HEK293 (cell line): Measurements from ENCODE around the gene CNGA4.

Experiments
- CTCF ChIA-PET: fragments of 350-600 bp; formaldehyde crosslinking; extraction: SDS; loops from one replicate; lab custom pipeline; 2021; ENCODE audit warnings: antibody characterized with exemption; lab: Yijun Ruan, JAX
- POLR2A ChIA-PET: fragments of 300-600 bp; formaldehyde crosslinking; extraction: SDS; loops from one replicate; lab custom pipeline; 2020; ENCODE audit warnings: antibody characterized with exemption, inconsistent platforms; lab: Yijun Ruan, JAX
- H3K27ac ChIP-seq: fragments of 200-500 bp; sonication (Bioruptor generic); 2 replicates; pipeline ENCODE4 v1.5.1; 2014; ENCODE audit warnings: low read depth, low read length, control low read depth, inconsistent platforms; ENCODE audit errors: extremely low read depth
- H3K36me3 ChIP-seq, 2 experiments: fragments of 200-500 bp in 1 of 2; sonication (Bioruptor generic) in 1 of 2; 1 replicate in 1 of 2; 2 replicates in 1 of 2; pipeline ENCODE4 v1.5.1; 2014 to 2017; ENCODE audit warnings: inconsistent platforms in 2 of 2, low read length in 2 of 2; ENCODE audit not compliant: control insufficient read depth in 2 of 2, insufficient read depth in 1 of 2
- H3K4me1 ChIP-seq: fragments of 200-500 bp; sonication (Bioruptor generic); 2 replicates; pipeline ENCODE4 v1.5.1; 2014; ENCODE audit warnings: mild to moderate bottlenecking, low read length, inconsistent platforms; ENCODE audit not compliant: control insufficient read depth, insufficient read depth
- H3K4me3 ChIP-seq: 2 replicates; pipeline ENCODE4 v1.5.1; 2011; ENCODE audit warnings: low read depth, mild to moderate bottlenecking, control low read depth, low read length, moderate library complexity
- H3K9me3 ChIP-seq: fragments of 200-500 bp; sonication (Bioruptor generic); 2 replicates; pipeline ENCODE4 v1.5.1; 2014; ENCODE audit warnings: low read depth, low read length, inconsistent platforms; ENCODE audit not compliant: control insufficient read depth, insufficient read depth
- BCL11A ChIP-seq: fragments of 450-650 bp; formaldehyde crosslinking; IDR thresholded peaks from 2 replicates; pipeline ENCODE4 v1.5.1; 2016; ENCODE audit warnings: low read depth, missing biosample characterization, missing genetic modification characterization
- GLIS1 ChIP-seq: fragments of 450-650 bp; formaldehyde crosslinking; IDR thresholded peaks from 2 replicates; pipeline ENCODE4 v1.5.1; 2016; ENCODE audit warnings: missing biosample characterization, missing genetic modification characterization
- HOXA7 ChIP-seq: sonication (generic); formaldehyde crosslinking; IDR thresholded peaks from 2 replicates; pipeline ENCODE4 v1.8.1; 2022; ENCODE audit warnings: missing genetic modification reagents, borderline replicate concordance
- IKZF3 ChIP-seq: fragments of 450-650 bp; IDR thresholded peaks from 2 replicates; pipeline ENCODE4 v1.5.0; 2018; ENCODE audit warnings: missing biosample characterization, mild to moderate bottlenecking, missing genetic modification characterization, moderate library complexity
- MYNN ChIP-seq: fragments of 450-650 bp; formaldehyde crosslinking; IDR thresholded peaks from 2 replicates; pipeline ENCODE4 v1.5.1; 2016; ENCODE audit warnings: missing biosample characterization, missing genetic modification characterization, borderline replicate concordance
- WT1 ChIP-seq: fragments of 450-650 bp; formaldehyde crosslinking; IDR thresholded peaks from 2 replicates; pipeline ENCODE4 v1.5.1; 2016; ENCODE audit warnings: missing biosample characterization, missing genetic modification characterization
- ZBTB8A ChIP-seq: fragments of 450-650 bp; formaldehyde crosslinking; IDR thresholded peaks from 2 replicates; pipeline ENCODE4 v1.5.1; 2016; ENCODE audit warnings: missing biosample characterization, missing genetic modification characterization
- ZFP3 ChIP-seq: fragments of 450-650 bp; formaldehyde crosslinking; IDR thresholded peaks from 2 replicates; pipeline ENCODE4 v1.5.1; 2016; ENCODE audit warnings: low read depth, missing biosample characterization, missing genetic modification characterization
- ZFP37 ChIP-seq: fragments of 450-650 bp; formaldehyde crosslinking; IDR thresholded peaks from 2 replicates; pipeline ENCODE4 v1.5.1; 2016; ENCODE audit warnings: missing biosample characterization, missing genetic modification characterization
- ZNF169 ChIP-seq: fragments of 450-650 bp; formaldehyde crosslinking; IDR thresholded peaks from 2 replicates; pipeline ENCODE4 v1.5.1; 2016; ENCODE audit warnings: missing biosample characterization, missing genetic modification characterization
- ZNF239 ChIP-seq: fragments of 450-650 bp; formaldehyde crosslinking; IDR thresholded peaks from 2 replicates; pipeline ENCODE4 v1.5.1; 2016; ENCODE audit warnings: missing biosample characterization, missing genetic modification characterization
- ZNF423 ChIP-seq: fragments of 450-650 bp; formaldehyde crosslinking; IDR thresholded peaks from 2 replicates; pipeline ENCODE4 v1.5.1; 2016; ENCODE audit warnings: missing biosample characterization, missing genetic modification characterization
- ZNF501 ChIP-seq: fragments of 450-650 bp; formaldehyde crosslinking; IDR thresholded peaks from 2 replicates; pipeline ENCODE4 v1.5.1; 2016; ENCODE audit warnings: missing biosample characterization, missing genetic modification characterization
- ZNF521 ChIP-seq: fragments of 450-650 bp; formaldehyde crosslinking; IDR thresholded peaks from 2 replicates; pipeline ENCODE4 v1.5.1; 2017; ENCODE audit warnings: missing biosample characterization, mild to moderate bottlenecking, missing genetic modification characterization
- ZNF555 ChIP-seq: fragments of 450-650 bp; formaldehyde crosslinking; conservative IDR thresholded peaks from 2 replicates; pipeline ENCODE4 v1.5.1; 2017; ENCODE audit warnings: missing biosample characterization, mild to moderate bottlenecking, missing genetic modification characterization, inconsistent platforms
- ZNF561 ChIP-seq: fragments of 450-650 bp; IDR thresholded peaks from 2 replicates; pipeline ENCODE4 v1.5.1; 2018; ENCODE audit warnings: missing biosample characterization, missing genetic modification characterization, borderline replicate concordance
- ZNF571 ChIP-seq: fragments of 450-650 bp; formaldehyde crosslinking; IDR thresholded peaks from 2 replicates; pipeline ENCODE4 v1.5.0; 2017; ENCODE audit warnings: missing biosample characterization, missing genetic modification characterization
- ZNF664 ChIP-seq: fragments of 450-650 bp; formaldehyde crosslinking; IDR thresholded peaks from 2 replicates; pipeline ENCODE4 v1.5.1; 2016; ENCODE audit warnings: missing biosample characterization, missing genetic modification characterization
- ZSCAN23 ChIP-seq: fragments of 450-650 bp; formaldehyde crosslinking; IDR thresholded peaks from 2 replicates; pipeline ENCODE4 v1.5.1; 2016; ENCODE audit warnings: missing biosample characterization, missing genetic modification characterization
- TF ChIP-seq, protein P1 (sequence below): fragments of 450-650 bp; formaldehyde crosslinking; IDR thresholded peaks from 2 replicates; pipeline ENCODE4 v1.5.1; 2016; ENCODE audit warnings: missing biosample characterization, missing genetic modification characterization
- TF ChIP-seq, protein P2 (sequence below): fragments of 450-650 bp; formaldehyde crosslinking; IDR thresholded peaks from 2 replicates; pipeline ENCODE4 v1.5.1; 2016; ENCODE audit warnings: missing biosample characterization, missing genetic modification characterization
- TF ChIP-seq, protein P3 (sequence below): fragments of 450-650 bp; formaldehyde crosslinking; IDR thresholded peaks from 2 replicates; pipeline ENCODE4 v1.5.1; 2017; ENCODE audit warnings: missing biosample characterization, missing genetic modification characterization
- TF ChIP-seq, protein P4 (sequence below): fragments of 450-650 bp; formaldehyde crosslinking; IDR thresholded peaks from 2 replicates; pipeline ENCODE4 v1.5.1; 2016; ENCODE audit warnings: missing biosample characterization, missing genetic modification characterization

The CNGA4 gene

DNA sequence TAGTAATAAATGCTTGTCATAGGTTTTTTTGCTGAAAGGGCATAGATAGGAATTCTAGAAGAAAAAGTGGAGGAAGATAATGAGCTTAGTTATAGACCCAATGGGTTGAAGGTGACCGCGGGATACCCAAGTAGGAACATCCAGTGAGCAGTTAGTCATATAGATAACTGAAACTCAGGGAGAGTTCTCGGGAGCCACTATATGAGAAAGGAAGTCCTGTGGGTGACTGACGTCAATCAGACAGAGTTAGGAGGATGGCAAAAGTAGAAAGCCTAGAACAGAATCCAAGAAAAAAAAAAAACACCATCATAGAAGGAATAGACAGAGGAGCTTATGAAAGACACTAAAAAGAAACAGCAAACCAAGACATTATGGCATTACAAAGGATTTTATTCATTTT, 1.6 kb upstream of the CNGA4 start:
- ChIA-PET CTCF (interaction anchor here (0.7 to 4.0 kb wide), 2 partner anchors 14 to 79 kb away, joined by 4 to 25 read pairs; no protein-coding TSS in a partner anchor), POLR2A (no interaction called here)
- H3K4me1 ChIP-seq: no peaks in the 10 kb centered on the region
- no peak overlapping the region for H3K4me3 ChIP-seq
- H3K27ac ChIP-seq: no peak overlapping the region
- H3K9me3 ChIP-seq: no peaks in the 10 kb centered on the region
- TF ChIP-seq ZNF664 (tag by site-specific recombination) (no peak), MYNN (tag by site-specific recombination) (no peak), ZNF239 (tag by site-specific recombination) (no peak), ZSCAN23 (tag by site-specific recombination) (no peak), BCL11A (tag by site-specific recombination) (no peak), ZNF521 (no peak), HOXA7 (CRISPR knock-in tag) (no peak), ZNF571 (tag by site-specific recombination) (no peak)
- TF ChIP-seq, protein P1, sequence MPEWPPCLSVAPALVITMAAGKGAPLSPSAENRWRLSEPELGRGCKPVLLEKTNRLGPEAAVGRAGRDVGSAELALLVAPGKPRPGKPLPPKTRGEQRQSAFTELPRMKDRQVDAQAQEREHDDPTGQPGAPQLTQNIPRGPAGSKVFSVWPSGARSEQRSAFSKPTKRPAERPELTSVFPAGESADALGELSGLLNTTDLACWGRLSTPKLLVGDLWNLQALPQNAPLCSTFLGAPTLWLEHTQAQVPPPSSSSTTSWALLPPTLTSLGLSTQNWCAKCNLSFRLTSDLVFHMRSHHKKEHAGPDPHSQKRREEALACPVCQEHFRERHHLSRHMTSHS (tag by site-specific recombination): no peak
- H3K36me3 ChIP-seq: no peaks in the 10 kb centered on the region

DNA sequence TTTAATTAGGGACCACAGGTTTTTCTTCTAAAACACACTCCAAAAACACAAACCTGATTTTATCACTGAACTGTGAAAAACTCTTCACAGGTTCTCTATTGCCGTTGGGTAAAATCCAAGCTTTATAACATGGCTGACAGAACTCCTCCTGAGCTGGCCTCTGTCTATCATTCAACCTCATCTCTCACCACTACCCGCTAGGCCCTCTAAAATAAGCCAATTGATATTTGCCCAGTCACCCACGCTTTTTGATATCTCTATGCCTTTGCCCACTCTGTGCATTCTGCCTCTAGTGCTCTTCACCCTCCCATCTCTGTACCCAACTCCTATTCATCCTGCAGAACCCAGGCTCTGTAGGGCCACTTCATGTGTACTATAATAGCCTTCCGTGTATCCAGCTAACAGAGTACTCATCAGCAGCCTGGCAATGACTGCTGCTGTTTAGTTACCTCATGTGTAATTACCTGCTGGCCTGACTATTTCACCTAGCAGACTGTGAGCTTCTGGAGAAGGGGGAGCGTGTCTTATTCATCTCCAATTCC, 1.1 kb upstream of the CNGA4 start:
- Histone ChIP-seq H3K27ac (no peak overlapping the region), H3K9me3 (no peaks in the 10 kb centered on the region), H3K4me3 (no peak overlapping the region), H3K4me1 (no peaks in the 10 kb centered on the region), H3K36me3 (no peaks in the 10 kb centered on the region)
- ChIA-PET CTCF (interaction anchor here (0.7 to 4.0 kb wide), 3 partner anchors 14 to 125 kb away, joined by 4 to 25 read pairs (median 4); no protein-coding TSS in a partner anchor), POLR2A (no interaction called here)
- TF ChIP-seq, protein P2, sequence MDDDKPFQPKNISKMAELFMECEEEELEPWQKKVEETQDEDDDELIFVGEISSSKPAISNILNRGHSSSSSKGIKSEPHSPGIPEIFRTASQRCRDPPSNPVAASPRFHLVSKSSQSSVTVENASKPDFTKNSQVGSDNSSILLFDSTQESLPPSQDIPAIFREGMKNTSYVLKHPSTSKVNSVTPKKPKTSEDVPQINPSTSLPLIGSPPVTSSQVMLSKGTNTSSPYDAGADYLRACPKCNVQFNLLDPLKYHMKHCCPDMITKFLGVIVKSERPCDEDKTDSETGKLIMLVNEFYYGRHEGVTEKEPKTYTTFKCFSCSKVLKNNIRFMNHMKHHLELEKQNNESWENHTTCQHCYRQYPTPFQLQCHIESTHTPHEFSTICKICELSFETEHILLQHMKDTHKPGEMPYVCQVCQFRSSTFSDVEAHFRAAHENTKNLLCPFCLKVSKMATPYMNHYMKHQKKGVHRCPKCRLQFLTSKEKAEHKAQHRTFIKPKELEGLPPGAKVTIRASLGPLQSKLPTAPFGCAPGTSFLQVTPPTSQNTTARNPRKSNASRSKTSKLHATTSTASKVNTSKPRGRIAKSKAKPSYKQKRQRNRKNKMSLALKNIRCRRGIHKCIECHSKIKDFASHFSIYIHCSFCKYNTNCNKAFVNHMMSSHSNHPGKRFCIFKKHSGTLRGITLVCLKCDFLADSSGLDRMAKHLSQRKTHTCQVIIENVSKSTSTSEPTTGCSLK (tag by site-specific recombination): no peak
- TF ChIP-seq ZFP3 (tag by site-specific recombination) (peak; percentile 70), ZNF561 (no peak)
- TF ChIP-seq, all 188 proteins: peak for 1

DNA sequence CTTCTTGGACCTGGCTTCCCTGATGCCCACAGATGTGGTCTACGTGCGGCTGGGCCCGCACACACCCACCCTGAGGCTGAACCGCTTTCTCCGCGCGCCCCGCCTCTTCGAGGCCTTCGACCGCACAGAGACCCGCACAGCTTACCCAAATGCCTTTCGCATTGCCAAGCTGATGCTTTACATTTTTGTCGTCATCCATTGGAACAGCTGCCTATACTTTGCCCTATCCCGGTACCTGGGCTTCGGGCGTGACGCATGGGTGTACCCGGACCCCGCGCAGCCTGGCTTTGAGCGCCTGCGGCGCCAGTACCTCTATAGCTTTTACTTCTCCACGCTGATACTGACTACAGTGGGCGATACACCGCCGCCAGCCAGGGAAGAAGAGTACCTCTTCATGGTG, 1.2 kb downstream of the CNGA4 start:
- no peak overlapping the region for H3K27ac ChIP-seq
- no peak overlapping the region for H3K4me3 ChIP-seq
- no peaks in the 10 kb centered on the region for H3K4me1 ChIP-seq
- no peaks in the 10 kb centered on the region for H3K36me3 ChIP-seq
- POLR2A ChIA-PET: no interaction called here
- H3K9me3 ChIP-seq: no peaks in the 10 kb centered on the region
- CTCF ChIA-PET: interaction anchor here (0.6 kb wide), 1 partner anchor 11 kb away, joined by 3 read pairs; no protein-coding TSS in a partner anchor
- TF ChIP-seq ZBTB8A (tag by site-specific recombination) (no peak), ZNF169 (tag by site-specific recombination) (no peak), ZNF501 (tag by site-specific recombination) (no peak), IKZF3 (tag by site-specific recombination) (no peak), GLIS1 (tag by site-specific recombination) (no peak), WT1 (no peak), MYNN (tag by site-specific recombination) (no peak), ZNF555 (tag by site-specific recombination) (no peak), ZNF423 (tag by site-specific recombination) (no peak), ZFP37 (tag by site-specific recombination) (no peak)
- TF ChIP-seq, protein P3, sequence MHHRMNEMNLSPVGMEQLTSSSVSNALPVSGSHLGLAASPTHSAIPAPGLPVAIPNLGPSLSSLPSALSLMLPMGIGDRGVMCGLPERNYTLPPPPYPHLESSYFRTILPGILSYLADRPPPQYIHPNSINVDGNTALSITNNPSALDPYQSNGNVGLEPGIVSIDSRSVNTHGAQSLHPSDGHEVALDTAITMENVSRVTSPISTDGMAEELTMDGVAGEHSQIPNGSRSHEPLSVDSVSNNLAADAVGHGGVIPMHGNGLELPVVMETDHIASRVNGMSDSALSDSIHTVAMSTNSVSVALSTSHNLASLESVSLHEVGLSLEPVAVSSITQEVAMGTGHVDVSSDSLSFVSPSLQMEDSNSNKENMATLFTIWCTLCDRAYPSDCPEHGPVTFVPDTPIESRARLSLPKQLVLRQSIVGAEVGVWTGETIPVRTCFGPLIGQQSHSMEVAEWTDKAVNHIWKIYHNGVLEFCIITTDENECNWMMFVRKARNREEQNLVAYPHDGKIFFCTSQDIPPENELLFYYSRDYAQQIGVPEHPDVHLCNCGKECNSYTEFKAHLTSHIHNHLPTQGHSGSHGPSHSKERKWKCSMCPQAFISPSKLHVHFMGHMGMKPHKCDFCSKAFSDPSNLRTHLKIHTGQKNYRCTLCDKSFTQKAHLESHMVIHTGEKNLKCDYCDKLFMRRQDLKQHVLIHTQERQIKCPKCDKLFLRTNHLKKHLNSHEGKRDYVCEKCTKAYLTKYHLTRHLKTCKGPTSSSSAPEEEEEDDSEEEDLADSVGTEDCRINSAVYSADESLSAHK (tag by site-specific recombination): no peak
- TF ChIP-seq, protein P4, sequence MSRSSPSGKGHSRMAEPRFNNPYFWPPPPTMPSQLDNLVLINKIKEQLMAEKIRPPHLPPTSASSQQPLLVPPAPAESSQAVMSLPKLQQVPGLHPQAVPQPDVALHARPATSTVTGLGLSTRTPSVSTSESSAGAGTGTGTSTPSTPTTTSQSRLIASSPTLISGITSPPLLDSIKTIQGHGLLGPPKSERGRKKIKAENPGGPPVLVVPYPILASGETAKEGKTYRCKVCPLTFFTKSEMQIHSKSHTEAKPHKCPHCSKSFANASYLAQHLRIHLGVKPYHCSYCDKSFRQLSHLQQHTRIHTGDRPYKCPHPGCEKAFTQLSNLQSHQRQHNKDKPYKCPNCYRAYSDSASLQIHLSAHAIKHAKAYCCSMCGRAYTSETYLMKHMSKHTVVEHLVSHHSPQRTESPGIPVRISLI (tag by site-specific recombination): no peak
